AG08395 (cell line): ENCODE data around the gene BBS4.
A peak's percentile ranks its signal among the peaks of the same experiment; 100 is the strongest.
"Not testable (repeated sequence)": the region's sequence is repeated elsewhere in the genome, so short reads cannot be mapped to it uniquely, and the experiment has no call there.

ENCODE experiments used
- DNase-seq: peaks from one replicate; pipeline ENCODE4 v3.0.0; 2012; ENCODE audit warnings: mixed read lengths, low spot score

BBS4 gene

GRCh38 chr15:72706266-72706665 is 20.3 kb downstream of the BBS4 start:
- DNase-seq: no peak

GRCh38 chr15:72708551-72709303 is 22.7 kb downstream of the BBS4 start:
- DNase-seq: not testable (repeated sequence)

- peak; percentile 71 for DNase-seq
Measured at GRCh38 chr15:72722071-72722696, 36.2 kb downstream of the BBS4 start.

- DNase-seq: no peak
Measured at GRCh38 chr15:72724028-72724427, 38.0 kb downstream of the BBS4 start.

- no peak for DNase-seq
Measured at GRCh38 chr15:72725446-72725845, 39.4 kb downstream of the BBS4 start.

- DNase-seq: not testable (repeated sequence)
Measured at GRCh38 chr15:72725851-72726250, 39.8 kb downstream of the BBS4 start.

GRCh38 chr15:72727154-72727553 is 41.1 kb downstream of the BBS4 start:
- DNase-seq: no peak

GRCh38 chr15:72728249-72728648 is 42.2 kb downstream of the BBS4 start:
- not testable (repeated sequence) for DNase-seq

- DNase-seq: no peak
Measured at GRCh38 chr15:72728821-72729220, 42.8 kb downstream of the BBS4 start.

- DNase-seq: no peak
Measured at GRCh38 chr15:72732086-72732485, 46.1 kb downstream of the BBS4 start.

- no peak for DNase-seq
Measured at GRCh38 chr15:72732516-72732915, 46.5 kb downstream of the BBS4 start.

- DNase-seq: no peak
Measured at GRCh38 chr15:72733941-72734738, 48.1 kb downstream of the BBS4 start.

GRCh38 chr15:72735111-72735510 is 49.1 kb downstream of the BBS4 start:
- DNase-seq: no peak

- DNase-seq: no peak
Measured at GRCh38 chr15:72737061-72737460, 51.1 kb downstream of the BBS4 start.

- DNase-seq: no peak
Measured at GRCh38 chr15:72737723-72738122, 51.7 kb downstream of the BBS4 start.

- no peak for DNase-seq
Measured at GRCh38 chr15:72740219-72740618, 54.2 kb downstream of the BBS4 start.

- DNase-seq: no peak
Measured at GRCh38 chr15:72749700-72750099, 63.7 kb downstream of the BBS4 start.

- no peak for DNase-seq
Measured at GRCh38 chr15:72751751-72752455, 65.9 kb downstream of the BBS4 start.

- no peak for DNase-seq
Measured at GRCh38 chr15:72754096-72754495, 68.1 kb downstream of the BBS4 start.

GRCh38 chr15:72758182-72758581 is 72.2 kb downstream of the BBS4 start:
- DNase-seq: peak; percentile 95

GRCh38 chr15:72760590-72761260 is 74.7 kb downstream of the BBS4 start:
- no peak for DNase-seq

- DNase-seq: no peak
Measured at GRCh38 chr15:72764656-72765055, 78.6 kb downstream of the BBS4 start.
